ENCODE measurements around the gene ADGRG1.

ADGRG1 gene

GRCh38 chr16:57630931-57631845 is 2.8 kb downstream of the ADGRG1 start:
- no peak for TF ChIP-seq CTCF (conservative IDR thresholded peaks at IDR 0.05; ENCODE audit: low read length)
- no peak for DNase-seq (ENCODE audit: low read depth)
- H3K4me3 ChIP-seq (ENCODE audit: low read length): no peak overlapping the region

DNA sequence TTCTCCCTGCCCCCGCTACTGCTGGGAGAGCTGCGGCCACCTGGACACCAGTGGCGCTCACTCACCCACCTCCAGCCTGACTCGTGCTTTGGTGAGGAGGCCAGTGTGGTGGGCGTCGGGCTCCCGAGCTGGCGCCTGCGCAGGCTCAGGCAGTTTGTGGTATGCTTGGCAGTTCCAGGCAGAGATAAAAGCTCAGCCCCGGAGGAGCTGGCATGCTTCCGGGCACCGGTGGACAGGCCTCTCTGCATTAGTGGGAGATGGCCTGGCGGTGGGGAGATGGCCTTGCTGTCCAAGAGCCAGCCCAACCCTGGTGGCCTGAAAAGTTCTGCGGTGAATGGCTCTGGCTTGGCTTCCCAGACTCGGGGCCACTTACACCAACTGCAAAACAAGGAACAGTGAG is 4.1 kb downstream of the ADGRG1 start:
- DNase-seq (ENCODE audit: low read depth): no peak
- no peak overlapping the region for H3K4me3 ChIP-seq (ENCODE audit: low read length)
- no peak for TF ChIP-seq CTCF (conservative IDR thresholded peaks at IDR 0.05; ENCODE audit: low read length)

DNA sequence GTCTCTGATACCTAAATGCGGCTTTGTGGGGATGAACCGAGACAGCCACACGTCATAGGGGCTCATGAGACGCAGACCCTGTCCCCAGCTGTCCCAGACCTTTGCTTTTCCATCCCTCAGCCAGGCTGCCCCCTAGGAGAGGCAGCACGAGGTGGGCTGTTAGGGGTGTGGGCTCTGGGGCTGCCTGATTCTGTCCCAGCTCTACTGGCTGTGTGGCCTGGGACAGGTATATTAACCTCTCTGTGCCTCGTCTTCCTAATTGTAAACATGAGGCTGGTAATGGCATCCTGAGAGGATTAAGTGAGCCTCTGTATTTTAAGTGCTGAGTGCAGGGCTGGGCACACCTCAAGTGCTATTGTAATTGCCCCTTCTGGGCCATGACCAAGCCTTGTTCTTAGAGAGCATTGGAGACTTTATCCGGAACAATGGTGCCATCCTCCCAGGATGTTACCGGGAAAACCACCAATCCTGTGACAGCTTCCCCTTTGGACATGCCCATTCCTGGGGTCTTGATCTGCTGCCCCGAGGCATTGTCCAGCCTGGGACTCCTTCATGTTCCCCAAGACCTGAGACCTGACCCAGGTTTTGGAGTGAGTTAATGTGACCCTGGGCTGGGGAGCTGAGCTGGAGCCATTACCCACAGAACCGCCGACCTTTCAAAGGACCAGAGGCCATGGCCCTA is 5.1 kb downstream of the ADGRG1 start:
- H3K4me3 ChIP-seq (ENCODE audit: low read length): no peak overlapping the region
- no peak for DNase-seq (ENCODE audit: low read depth)
- no peak for TF ChIP-seq CTCF (conservative IDR thresholded peaks at IDR 0.05; ENCODE audit: low read length)

DNA sequence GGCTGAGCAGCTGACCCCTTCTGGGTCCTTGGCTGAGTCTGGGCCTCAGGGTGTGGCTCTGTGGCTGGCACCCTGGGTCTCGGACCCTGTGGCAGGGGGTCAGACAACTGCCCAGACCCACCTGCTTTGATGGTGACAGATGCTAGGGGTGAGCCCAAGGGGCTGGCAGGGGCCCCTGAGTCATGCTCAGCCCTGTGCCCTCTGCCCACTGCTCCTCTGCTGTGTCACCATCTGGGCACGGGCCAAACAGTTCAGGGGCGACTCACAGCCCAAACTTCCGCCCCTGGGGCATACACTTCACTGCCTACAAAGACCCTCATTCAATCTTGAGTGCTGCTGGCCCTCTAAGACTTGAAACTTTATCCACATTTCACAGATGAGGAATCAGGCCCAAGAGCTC is 5.7 kb downstream of the ADGRG1 start:
- H3K4me3 ChIP-seq (ENCODE audit: low read length): no peak overlapping the region
- no peak for TF ChIP-seq CTCF (conservative IDR thresholded peaks at IDR 0.05; ENCODE audit: low read length)
- peak; percentile 25 for DNase-seq (ENCODE audit: low read depth)

- DNase-seq (ENCODE audit: low read depth): no peak
- no peak overlapping the region for H3K4me3 ChIP-seq (ENCODE audit: low read length)
- TF ChIP-seq CTCF (conservative IDR thresholded peaks at IDR 0.05; ENCODE audit: low read length): no peak
These were observed 7.1 kb downstream of the ADGRG1 start for GRCh38 chr16:57635266-57636097.

DNA sequence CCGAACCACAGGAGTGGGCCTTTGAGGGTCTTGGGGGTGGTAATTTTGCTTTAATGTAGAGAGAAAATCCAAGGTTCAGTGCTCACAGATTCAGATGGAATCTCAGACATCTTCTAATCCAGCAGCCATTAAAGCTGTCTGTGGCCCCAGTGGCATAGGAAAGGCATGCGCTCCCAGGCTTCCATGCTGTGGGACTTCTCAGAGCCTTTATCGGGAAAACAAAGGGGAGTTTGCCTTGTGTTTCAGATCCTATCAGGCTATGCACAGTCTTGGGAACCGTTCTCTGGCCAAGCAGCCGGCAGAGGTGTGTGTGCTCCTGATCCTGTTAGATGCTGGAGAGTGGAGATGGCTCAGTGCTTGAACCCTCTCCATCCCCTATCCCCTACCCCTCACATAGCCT is 7.8 kb downstream of the ADGRG1 start:
- no peak overlapping the region for H3K4me3 ChIP-seq (ENCODE audit: low read length)
- no peak for TF ChIP-seq CTCF (conservative IDR thresholded peaks at IDR 0.05; ENCODE audit: low read length)
- DNase-seq (ENCODE audit: low read depth): no peak

Data from AG10803 (cell line).